Psoas muscle (tissue), 8 donors: ENCODE measurements around the gene ZNHIT1. TPM values are rescaled to one million over a fixed set of nuclear protein-coding genes. Genes with fewer than 3 reads are reported as not detected.

ENCODE experiments used
- ATAC-seq, 4 donors: fragments of 200-7000 bp; cut with Tn5 transposase; one replicate each; pipeline ENCODE4 v1.9.1; 2020; ENCODE audit warnings: moderate library complexity in 3 of 4, mild to moderate bottlenecking in 2 of 4
- DNase-seq, 2 donors: peaks; one replicate each; pipeline ENCODE4 v3.0.0-alpha.2; 2020
- H3K27ac ChIP-seq: fragments of 200-600 bp; one replicate; pipeline ENCODE4 v1.8.0; 2022
- H3K27me3 ChIP-seq, 3 donors: fragments of 200-600 bp in 1 of 3; one replicate each; pipeline versions ENCODE4 v1.6.1 to v1.8.0; 2013 to 2022; ENCODE audit warnings: low read length in 2 of 3, mild to moderate bottlenecking in 2 of 3, moderate library complexity in 1 of 3; ENCODE audit not compliant: insufficient read depth in 3 of 3
- H3K36me3 ChIP-seq, 2 donors: fragments of 200-600 bp in 1 of 2; one replicate each; pipeline versions ENCODE4 v1.6.1 to v1.8.0; 2013 to 2022; ENCODE audit warnings: low read depth in 1 of 2, mild to moderate bottlenecking in 1 of 2, moderate library complexity in 1 of 2; ENCODE audit not compliant: insufficient read depth in 1 of 2
- H3K4me1 ChIP-seq: fragments of 200-600 bp; one replicate; pipeline ENCODE4 v1.8.0; 2022
- H3K4me3 ChIP-seq: fragments of 200-600 bp; one replicate; pipeline ENCODE4 v1.8.0; 2022; ENCODE audit warnings: mild to moderate bottlenecking
- H3K9me3 ChIP-seq: fragments of 200-600 bp; one replicate; pipeline ENCODE4 v1.8.0; 2022
- CTCF ChIP-seq: fragments of 200-600 bp; IDR thresholded peaks from one replicate; pipeline ENCODE4 v1.8.0; 2022; ENCODE audit warnings: antibody characterized with exemption
- WGBS, 3 donors: extraction: QIAGEN DNeasy Blood & Tissue Kit; methylation state at CpG; one replicate each; pipeline versions ENCODE4 v1.1.6 to v1.1.7; 2013; 5-methylcytosine and 5-hydroxymethylcytosine counted together
- intact Hi-C, 2 donors: fragments of 100-400 bp; cut with DNase I; formaldehyde crosslinking; loops; one replicate each; pipeline versions ENCODE4 v1.11.0 to v1.14.2; 2022
- polyA plus RNA-seq, 3 donors: library from polyadenylated mRNA; stranded (reverse); fragments of 200-250 nt; gene quantifications; one replicate each; pipeline ENCODE4 v1.2.3, GENCODE V29; 2013
- total RNA-seq, 4 donors: library from RNA; stranded (reverse); fragmentation: NEBNext Ultra II Directional in 2 of 4; extraction: Animal tissue kit (Norgen Biotek cat#: 25700) in 2 of 4; gene quantifications; one replicate each; pipeline versions ENCODE4 v1.2.1 to v1.2.4, GENCODE V29; 2021 to 2023
- donor health status: healthy with polysubstance abuse.
- donor health status: DM: no; HTN: no; CAD: no; lungs with moderate emphysema.
- donor health status: Bipolar disorder and iron deficiency.
- donor health status: healthy.
- donor health status: DM: yes; HTN: yes; CAD: no.
- donor health status: DM: no; HTN: no; CAD: no.
- donor health status: DM: no; HTN: no; CAD: no.
- donor health status: DM: yes; HTN: yes; CAD: no.

Gene ZNHIT1
- total and polyA plus RNA-seq, 7 donors, result 40.8 to 89.5 (median 58.1) TPM

GRCh38 chr7:101172854-101173751 lies 44.9 kb upstream of the ZNHIT1 start:
- peaks cover 17% of the 10 kb centered on the region for H3K4me1 ChIP-seq
- H3K9me3 ChIP-seq, result no peaks in the 10 kb centered on the region
- peak overlapping the region; percentile 39 for H3K4me3 ChIP-seq
- peak; percentile 70 to 86 for DNase-seq
- peak; percentile 51 to 92 (median 90) for ATAC-seq
- peaks cover 0 to 99% (median 52%) of the 10 kb centered on the region in 3 donors for H3K27me3 ChIP-seq
- intact Hi-C loops, result no loop called here
- 1 to 2% (median 1%) methylated on average over 51 to 53 of the region's 53 CpGs for WGBS, 3 donors
- no peak for TF ChIP-seq CTCF
- no peak overlapping the region for H3K27ac ChIP-seq
- H3K36me3 ChIP-seq, result no peaks in the 10 kb centered on the region

GRCh38 chr7:101173752-101174244 lies 44.2 kb upstream of the ZNHIT1 start:
- ATAC-seq (peak in 3 of 4 donors; percentile 53 to 68 (median 60)), DNase-seq (no peak)
- intact Hi-C loops, result no loop called here
- 3 to 5% (median 4%) methylated on average over 16 of the region's 16 CpGs for WGBS, 3 donors
- H3K9me3 ChIP-seq, result no peaks in the 10 kb centered on the region
- peak overlapping the region; percentile 39 for H3K4me3 ChIP-seq
- no peak overlapping the region for H3K27ac ChIP-seq
- peaks cover 17% of the 10 kb centered on the region for H3K4me1 ChIP-seq
- H3K27me3 ChIP-seq, result peaks cover 0 to 99% (median 52%) of the 10 kb centered on the region in 3 donors
- no peak for TF ChIP-seq CTCF
- no peaks in the 10 kb centered on the region for H3K36me3 ChIP-seq

GRCh38 chr7:101174322-101174854 lies 43.6 kb upstream of the ZNHIT1 start:
- no peaks in the 10 kb centered on the region for H3K36me3 ChIP-seq
- H3K4me3 ChIP-seq, result no peak overlapping the region
- H3K27ac ChIP-seq, result no peak overlapping the region
- ATAC-seq, result no peak
- H3K9me3 ChIP-seq, result no peaks in the 10 kb centered on the region
- no peak for TF ChIP-seq CTCF
- no peak for DNase-seq
- H3K4me1 ChIP-seq, result peaks cover 17% of the 10 kb centered on the region
- peaks cover 0 to 99% (median 50%) of the 10 kb centered on the region in 3 donors for H3K27me3 ChIP-seq
- intact Hi-C loops, result no loop called here
- WGBS, 3 donors, result 4 to 5% (median 5%) methylated on average over 26 to 28 of the region's 28 CpGs

GRCh38 chr7:101175664-101176063 lies 42.3 kb upstream of the ZNHIT1 start:
- DNase-seq, result no peak
- H3K9me3 ChIP-seq, result no peaks in the 10 kb centered on the region
- H3K4me3 ChIP-seq, result no peak overlapping the region
- intact Hi-C loops, result no loop called here
- TF ChIP-seq CTCF, result no peak
- no peaks in the 10 kb centered on the region for H3K36me3 ChIP-seq
- H3K4me1 ChIP-seq, result peaks cover 17% of the 10 kb centered on the region
- H3K27ac ChIP-seq, result no peak overlapping the region
- WGBS, 3 donors, result 23 to 38% (median 38%) methylated on average over 3 of the region's 3 CpGs
- peaks cover 0 to 99% (median 48%) of the 10 kb centered on the region in 3 donors for H3K27me3 ChIP-seq
- ATAC-seq, result no peak
